WERI-Rb-1 (cell line): ENCODE measurements around the gene LRG1.

Experiments
- DNase-seq: peaks from one replicate; pipeline ENCODE4 v3.0.0-alpha.2; 2020
- H3K27ac ChIP-seq: fragments of 250-450 bp; sonication (Bioruptor Pico); 2 replicates; pipeline ENCODE4 v1.5.1; 2020; ENCODE audit warnings: mild to moderate bottlenecking, moderate library complexity
- H3K27me3 ChIP-seq: fragments of 250-450 bp; sonication (Bioruptor Pico); 2 replicates; pipeline ENCODE4 v1.5.1; 2021; ENCODE audit warnings: mild to moderate bottlenecking, low read depth, moderate library complexity; ENCODE audit not compliant: insufficient read depth, severe bottlenecking
- H3K36me3 ChIP-seq: fragments of 250-450 bp; sonication (Bioruptor Pico); 2 replicates; pipeline ENCODE4 v1.5.1; 2020; ENCODE audit warnings: mild to moderate bottlenecking, moderate library complexity
- H3K4me3 ChIP-seq: 2 replicates; pipeline ENCODE4 v1.5.1; 2011; ENCODE audit warnings: low read depth, mild to moderate bottlenecking, control low read depth, low read length
- H3K9me3 ChIP-seq: fragments of 250-450 bp; sonication (Bioruptor Pico); 2 replicates; pipeline ENCODE4 v1.5.1; 2021; ENCODE audit warnings: mild to moderate bottlenecking, moderate library complexity; ENCODE audit not compliant: severe bottlenecking
- TF ChIP-seq, protein P1 (sequence below): IDR thresholded peaks from 2 replicates; pipeline ENCODE4 v1.5.1; 2011; ENCODE audit warnings: low read depth, mild to moderate bottlenecking, control low read depth, inconsistent platforms, low read length

LRG1 gene, protein sequence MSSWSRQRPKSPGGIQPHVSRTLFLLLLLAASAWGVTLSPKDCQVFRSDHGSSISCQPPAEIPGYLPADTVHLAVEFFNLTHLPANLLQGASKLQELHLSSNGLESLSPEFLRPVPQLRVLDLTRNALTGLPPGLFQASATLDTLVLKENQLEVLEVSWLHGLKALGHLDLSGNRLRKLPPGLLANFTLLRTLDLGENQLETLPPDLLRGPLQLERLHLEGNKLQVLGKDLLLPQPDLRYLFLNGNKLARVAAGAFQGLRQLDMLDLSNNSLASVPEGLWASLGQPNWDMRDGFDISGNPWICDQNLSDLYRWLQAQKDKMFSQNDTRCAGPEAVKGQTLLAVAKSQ

DNA sequence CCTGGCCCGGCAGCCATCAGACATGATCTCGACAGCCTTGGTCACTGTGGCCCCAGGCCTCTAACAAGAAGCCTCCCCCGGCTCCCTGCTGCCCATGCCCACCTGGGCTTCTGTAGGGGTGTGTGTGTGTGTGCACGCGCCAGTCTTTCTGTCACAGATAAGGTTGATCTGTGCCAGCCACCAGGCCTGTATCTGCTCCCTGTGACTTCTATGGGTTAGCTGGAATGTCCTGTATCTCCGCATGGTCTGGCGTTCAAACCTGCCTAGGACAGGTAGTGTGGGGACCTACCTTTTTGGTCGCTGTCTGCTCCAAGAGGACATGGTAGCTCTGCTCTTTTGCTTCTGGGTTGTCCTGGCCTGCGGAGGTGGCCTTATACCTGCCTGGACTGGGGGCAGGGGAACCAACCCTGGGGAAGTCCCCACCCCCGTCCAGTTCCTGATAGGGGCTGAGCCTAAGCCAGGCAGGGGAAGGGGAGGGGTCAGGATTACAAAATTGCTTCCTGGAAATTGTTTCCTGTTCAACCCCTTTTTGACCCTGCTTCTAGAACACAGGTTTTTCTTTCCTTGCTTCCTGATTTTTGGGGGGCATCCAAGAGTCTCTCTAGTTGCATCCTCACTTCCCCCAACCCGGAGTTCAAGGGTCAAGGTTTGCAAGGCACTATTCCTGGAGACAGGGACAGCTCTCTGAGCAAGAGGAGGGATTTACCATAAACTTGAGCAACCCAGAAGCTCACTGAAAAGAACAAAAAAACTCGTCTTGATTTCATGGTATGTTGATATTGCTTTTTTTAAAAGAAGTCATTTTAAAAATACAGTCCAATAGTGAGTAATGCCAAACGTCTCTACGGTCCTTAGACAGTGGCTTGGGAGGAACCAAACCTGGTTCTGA, at the start of gene LRG1:
TSS of gene LRG1 (minus strand) at position 344 of the 889 bp plus-strand sequence. CDS start at position 321, 23 bp downstream.
- TF ChIP-seq, protein P1, sequence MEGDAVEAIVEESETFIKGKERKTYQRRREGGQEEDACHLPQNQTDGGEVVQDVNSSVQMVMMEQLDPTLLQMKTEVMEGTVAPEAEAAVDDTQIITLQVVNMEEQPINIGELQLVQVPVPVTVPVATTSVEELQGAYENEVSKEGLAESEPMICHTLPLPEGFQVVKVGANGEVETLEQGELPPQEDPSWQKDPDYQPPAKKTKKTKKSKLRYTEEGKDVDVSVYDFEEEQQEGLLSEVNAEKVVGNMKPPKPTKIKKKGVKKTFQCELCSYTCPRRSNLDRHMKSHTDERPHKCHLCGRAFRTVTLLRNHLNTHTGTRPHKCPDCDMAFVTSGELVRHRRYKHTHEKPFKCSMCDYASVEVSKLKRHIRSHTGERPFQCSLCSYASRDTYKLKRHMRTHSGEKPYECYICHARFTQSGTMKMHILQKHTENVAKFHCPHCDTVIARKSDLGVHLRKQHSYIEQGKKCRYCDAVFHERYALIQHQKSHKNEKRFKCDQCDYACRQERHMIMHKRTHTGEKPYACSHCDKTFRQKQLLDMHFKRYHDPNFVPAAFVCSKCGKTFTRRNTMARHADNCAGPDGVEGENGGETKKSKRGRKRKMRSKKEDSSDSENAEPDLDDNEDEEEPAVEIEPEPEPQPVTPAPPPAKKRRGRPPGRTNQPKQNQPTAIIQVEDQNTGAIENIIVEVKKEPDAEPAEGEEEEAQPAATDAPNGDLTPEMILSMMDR = no peak
- Histone ChIP-seq H3K4me3 (no peak within 1 kb of the TSS), H3K27ac (no peak within 1 kb of the TSS), H3K36me3 (peaks cover 4% of the 10 kb centered on the region; the same call in 1 of the 2 replicates), H3K9me3 (peaks cover 13% of the 10 kb centered on the region), H3K27me3 (no peaks in the 10 kb centered on the region)
- no peak for DNase-seq

DNA sequence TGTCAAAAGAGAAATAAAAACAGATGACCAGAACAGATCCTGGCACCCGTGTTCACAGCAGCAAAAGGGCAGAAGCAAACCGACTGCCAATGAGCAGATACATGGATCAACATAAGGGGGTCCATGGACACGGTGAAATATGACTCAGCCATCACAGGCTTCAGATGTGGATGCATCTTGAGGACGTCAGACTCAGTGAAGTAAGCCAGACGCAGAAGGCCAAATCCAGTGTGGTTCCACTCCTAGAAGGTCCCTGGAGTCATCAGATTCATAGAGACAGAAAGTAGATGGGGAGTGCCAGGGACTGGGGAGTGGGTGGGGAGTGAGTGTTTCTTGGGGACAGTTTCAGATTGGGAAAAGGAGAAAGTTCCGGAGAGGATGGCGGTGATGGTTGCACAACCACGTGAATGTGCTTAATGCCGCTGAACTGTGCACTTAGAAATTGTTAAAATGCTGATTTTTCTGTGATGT, 48.5 kb upstream of the LRG1 start:
- DNase-seq = no peak
- Histone ChIP-seq H3K36me3 (no peaks in the 10 kb centered on the region), H3K27me3 (no peaks in the 10 kb centered on the region), H3K9me3 (no peaks in the 10 kb centered on the region), H3K4me3 (no peak overlapping the region), H3K27ac (peak overlapping the region; percentile 42; the same call in 1 of the 2 replicates)
- TF ChIP-seq, protein P1 = no peak

DNA sequence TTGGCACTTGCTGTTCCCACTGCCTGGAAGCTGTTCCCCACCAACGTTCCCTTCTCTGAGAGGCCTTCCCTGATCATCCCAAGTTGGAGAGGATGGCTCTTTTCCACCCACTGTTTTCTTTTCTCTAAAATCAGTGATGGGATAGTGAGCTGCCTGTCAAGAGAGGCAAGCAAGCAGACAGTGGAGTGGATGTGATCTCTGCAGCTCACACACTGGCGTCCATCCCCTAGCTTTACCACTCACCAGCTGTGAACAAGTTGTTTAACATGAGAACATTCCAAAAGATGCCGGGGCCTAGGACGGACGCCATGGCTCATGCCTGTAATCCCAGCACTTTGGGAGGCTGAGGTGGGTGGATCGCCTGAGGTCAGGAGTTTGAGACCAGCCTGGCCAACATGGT, 47.7 kb upstream of the LRG1 start:
- Histone ChIP-seq H3K9me3 (no peaks in the 10 kb centered on the region), H3K27me3 (no peaks in the 10 kb centered on the region), H3K36me3 (no peaks in the 10 kb centered on the region), H3K27ac (no peak overlapping the region), H3K4me3 (no peak overlapping the region)
- TF ChIP-seq, protein P1 = no peak
- DNase-seq = no peak

DNA sequence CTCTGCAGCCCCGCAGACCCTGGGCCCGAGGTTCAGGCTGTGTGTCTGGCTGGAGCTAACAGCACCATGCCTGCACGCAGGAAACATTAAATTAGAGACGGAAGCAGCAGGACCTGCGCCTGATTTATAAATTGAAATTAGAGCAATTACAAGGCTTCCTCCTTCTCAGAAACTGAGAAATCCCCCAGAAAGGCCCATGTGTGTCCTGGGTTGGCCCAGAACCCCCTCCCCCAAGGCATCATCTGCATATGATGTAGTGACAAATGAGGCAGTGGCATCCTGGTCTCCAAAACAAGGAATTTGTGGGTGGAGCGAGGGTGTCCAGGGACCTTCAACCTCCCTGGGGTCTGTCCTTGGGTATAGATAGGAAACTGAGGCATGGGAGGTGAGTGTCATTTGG, 46.9 kb upstream of the LRG1 start:
- no peak overlapping the region for H3K27ac ChIP-seq
- H3K4me3 ChIP-seq = no peak overlapping the region
- H3K27me3 ChIP-seq = no peaks in the 10 kb centered on the region
- no peaks in the 10 kb centered on the region for H3K36me3 ChIP-seq
- TF ChIP-seq, protein P1 = no peak
- H3K9me3 ChIP-seq = no peaks in the 10 kb centered on the region
- no peak for DNase-seq

DNA sequence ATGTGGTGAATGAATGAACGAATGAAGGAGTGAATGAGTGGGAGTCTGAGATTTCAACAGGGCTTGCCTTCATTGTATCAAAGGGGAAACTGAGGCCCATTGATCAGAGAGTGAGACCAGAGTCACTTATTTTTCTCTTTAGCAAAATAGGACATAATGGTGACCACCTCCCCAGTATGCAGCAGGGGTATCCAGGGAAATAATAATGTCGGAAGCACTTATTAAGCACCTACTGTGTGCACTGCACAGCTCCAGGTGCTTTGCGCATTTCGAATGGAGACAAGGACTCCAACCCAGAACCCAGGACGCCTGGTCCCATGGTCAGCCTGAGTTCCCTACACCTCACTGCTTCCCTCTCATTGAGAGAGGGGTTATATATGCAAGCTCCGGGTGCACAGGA, 46.4 kb upstream of the LRG1 start:
- Histone ChIP-seq H3K36me3 (no peaks in the 10 kb centered on the region), H3K9me3 (no peaks in the 10 kb centered on the region), H3K27me3 (no peaks in the 10 kb centered on the region), H3K4me3 (no peak overlapping the region), H3K27ac (no peak overlapping the region)
- DNase-seq = no peak
- TF ChIP-seq, protein P1 = no peak
